IMR-90 (cell line): ENCODE data around the gene SLC29A2. TPM values are rescaled to one million over a fixed set of nuclear protein-coding genes. Genes with fewer than 3 reads are reported as not detected.

Experiments
- ATAC-seq: fragments of 200-7000 bp; cut with Tn5 transposase; 2 replicates; pipeline ENCODE4 v1.9.1; 2020; ENCODE audit warnings: low read depth, mild to moderate bottlenecking, moderate library complexity
- BruUV-seq: library from RNA; stranded (reverse); fragments of 400-500 nt; replicated peaks from 2 replicates; lab custom pipeline; 2021; lab: Mats Ljungman, UMichigan
- CTCF ChIA-PET: fragments of 300-600 bp; formaldehyde crosslinking; extraction: SDS; loops from one replicate; lab custom pipeline; 2021; ENCODE audit warnings: antibody characterized with exemption; lab: Yijun Ruan, JAX
- POLR2A ChIA-PET: fragments of 300-600 bp; sonication (Branson Sonifier 250); formaldehyde crosslinking; loops from one replicate; lab custom pipeline; 2022; ENCODE audit warnings: antibody characterized with exemption; ENCODE audit not compliant: unreplicated experiment; lab: Charles Lee
- DNase-seq: peaks from one replicate; pipeline ENCODE4 v3.0.0; 2013
- H2AFZ ChIP-seq: replicated peaks from 2 replicates; pipeline ENCODE3; 2013; ENCODE audit warnings: low read length, mild to moderate bottlenecking; ENCODE audit not compliant: poor library complexity
- H2AK5ac ChIP-seq: 2 replicates; pipeline ENCODE4 v1.6.1; 2013; ENCODE audit warnings: low read depth, low read length, inconsistent platforms
- H2AK9ac ChIP-seq: replicated peaks from 2 replicates; pipeline ENCODE3; 2013; ENCODE audit warnings: mild to moderate bottlenecking, low read depth, low read length, moderate library complexity; ENCODE audit not compliant: poor library complexity
- H2BK120ac ChIP-seq: 2 replicates; pipeline ENCODE4 v1.6.1; 2013; ENCODE audit warnings: low read depth, low read length, inconsistent platforms
- H2BK15ac ChIP-seq: 3 replicates; pipeline ENCODE4 v1.6.1; 2013; ENCODE audit warnings: low read depth, low read length, inconsistent platforms
- H2BK20ac ChIP-seq: 2 replicates; pipeline ENCODE4 v1.6.1; 2013; ENCODE audit warnings: low read depth, mild to moderate bottlenecking, inconsistent platforms, low read length, moderate library complexity
- H2BK5ac ChIP-seq: 2 replicates; pipeline ENCODE4 v1.6.1; 2013; ENCODE audit warnings: mild to moderate bottlenecking, low read depth, low read length, inconsistent platforms; ENCODE audit not compliant: poor library complexity, severe bottlenecking
- H3K14ac ChIP-seq: replicated peaks from 2 replicates; pipeline ENCODE4 v1.6.1; 2013; ENCODE audit warnings: low read depth, low read length, inconsistent platforms
- H3K18ac ChIP-seq: 2 replicates; pipeline ENCODE4 v1.6.1; 2013; ENCODE audit warnings: low read depth, low read length, control low read depth
- H3K23ac ChIP-seq: 2 replicates; pipeline ENCODE4 v1.6.1; 2013; ENCODE audit warnings: low read depth, low read length, inconsistent platforms
- H3K27ac ChIP-seq: 2 replicates; pipeline ENCODE4 v1.5.1; 2013; ENCODE audit warnings: mild to moderate bottlenecking, control low read depth, low read length; ENCODE audit not compliant: insufficient read depth
- H3K27me3 ChIP-seq: 2 replicates; pipeline ENCODE4 v1.6.1; 2013; ENCODE audit warnings: low read length; ENCODE audit not compliant: control insufficient read depth, insufficient read depth
- H3K36me3 ChIP-seq: 2 replicates; pipeline ENCODE4 v1.6.1; 2013; ENCODE audit warnings: low read length, mixed read lengths; ENCODE audit not compliant: control insufficient read depth, insufficient read depth
- H3K4ac ChIP-seq: 2 replicates; pipeline ENCODE4 v1.6.1; 2013; ENCODE audit warnings: low read depth, low read length, inconsistent platforms
- H3K4me1 ChIP-seq: 2 replicates; pipeline ENCODE4 v1.6.1; 2013; ENCODE audit warnings: low read length, mixed read lengths; ENCODE audit not compliant: control insufficient read depth, insufficient read depth
- H3K4me2 ChIP-seq: 2 replicates; pipeline ENCODE4 v1.6.1; 2013; ENCODE audit warnings: low read depth, mild to moderate bottlenecking, control low read depth, low read length, moderate library complexity
- H3K4me3 ChIP-seq: 2 replicates; pipeline ENCODE4 v1.5.1; 2013; ENCODE audit warnings: low read depth, mild to moderate bottlenecking, control low read depth, low read length, moderate library complexity; ENCODE audit not compliant: insufficient read depth
- H3K56ac ChIP-seq: 2 replicates; pipeline ENCODE4 v1.6.1; 2013; ENCODE audit warnings: low read length, inconsistent platforms; ENCODE audit not compliant: insufficient read depth; ENCODE audit errors: extremely low read depth
- H3K79me1 ChIP-seq, 2 experiments: 2 replicates each; pipeline ENCODE4 v1.6.1; 2013; ENCODE audit warnings: low read length in 2 of 2, inconsistent platforms in 1 of 2, low read depth in 1 of 2
- H3K9ac ChIP-seq: 2 replicates; pipeline ENCODE4 v1.6.1; 2013; ENCODE audit warnings: low read depth, low read length, control low read depth
- H3K9me1 ChIP-seq: 2 replicates; pipeline ENCODE4 v1.6.1; 2013; ENCODE audit warnings: low read length, inconsistent platforms; ENCODE audit not compliant: insufficient read depth
- H3K9me3 ChIP-seq: 2 replicates; pipeline ENCODE4 v1.6.1; 2013; ENCODE audit warnings: low read length; ENCODE audit not compliant: control insufficient read depth, insufficient read depth
- H4K20me1 ChIP-seq: 2 replicates; pipeline ENCODE4 v1.6.1; 2013; ENCODE audit warnings: low read length, inconsistent platforms; ENCODE audit not compliant: insufficient read depth
- H4K5ac ChIP-seq: 2 replicates; pipeline ENCODE4 v1.6.1; 2013; ENCODE audit warnings: mild to moderate bottlenecking, low read depth, low read length, control low read depth
- H4K8ac ChIP-seq, 2 experiments: 2 replicates each; pipeline ENCODE4 v1.6.1; 2013; ENCODE audit warnings: low read depth in 2 of 2, low read length in 2 of 2, control low read depth in 1 of 2, inconsistent platforms in 1 of 2
- H4K91ac ChIP-seq: 2 replicates; pipeline ENCODE4 v1.6.1; 2013; ENCODE audit warnings: low read depth, low read length, inconsistent platforms; ENCODE audit not compliant: insufficient read depth
- BHLHE40 ChIP-seq: fragments of 150-350 bp; IDR thresholded peaks from 2 replicates; pipeline ENCODE4 v1.6.1; 2016; ENCODE audit warnings: mild to moderate bottlenecking, low read depth, low read length
- CEBPB ChIP-seq: IDR thresholded peaks from 2 replicates; pipeline ENCODE4 v1.6.1; 2012; ENCODE audit warnings: low read depth, low read length, improper control_type of control experiment
- CHD1 ChIP-seq: IDR thresholded peaks from 2 replicates; pipeline ENCODE4 v1.6.1; 2012; ENCODE audit warnings: low read depth, low read length, improper control_type of control experiment
- CTCF ChIP-seq: conservative IDR thresholded peaks from 2 replicates; pipeline ENCODE4 v1.5.1; 2012; ENCODE audit warnings: mild to moderate bottlenecking, low read depth, low read length, improper control_type of control experiment
- ELK1 ChIP-seq: fragments of 150-350 bp; IDR thresholded peaks from 2 replicates; pipeline ENCODE4 v1.6.1; 2016; ENCODE audit warnings: low read depth, mild to moderate bottlenecking, low read length, moderate library complexity, borderline replicate concordance
- FOS ChIP-seq: fragments of 150-350 bp; IDR thresholded peaks from 2 replicates; pipeline ENCODE4 v1.6.1; 2016; ENCODE audit warnings: low read depth, low read length
- MAFK ChIP-seq: IDR thresholded peaks from 2 replicates; pipeline ENCODE4 v1.6.1; 2012; ENCODE audit warnings: low read depth, low read length, improper control_type of control experiment
- MAZ ChIP-seq: IDR thresholded peaks from 2 replicates; pipeline ENCODE4 v1.6.1; 2012; ENCODE audit warnings: low read depth, mild to moderate bottlenecking, low read length, improper control_type of control experiment, moderate library complexity, borderline replicate concordance
- MXI1 ChIP-seq: IDR thresholded peaks from 2 replicates; pipeline ENCODE4 v1.6.1; 2012; ENCODE audit warnings: low read depth, mild to moderate bottlenecking, low read length, moderate library complexity, borderline replicate concordance
- NFE2L2 ChIP-seq: fragments of 150-350 bp; IDR thresholded peaks from 2 replicates; pipeline ENCODE4 v1.6.1; 2016; ENCODE audit warnings: low read depth, mild to moderate bottlenecking, low read length
- POLR2A ChIP-seq: IDR thresholded peaks from 2 replicates; pipeline ENCODE4 v1.6.1; 2012; ENCODE audit warnings: mild to moderate bottlenecking, low read depth, low read length
- RAD21 ChIP-seq: IDR thresholded peaks from 2 replicates; pipeline ENCODE4 v1.6.1; 2012; ENCODE audit warnings: low read length, improper control_type of control experiment
- RCOR1 ChIP-seq: IDR thresholded peaks from 2 replicates; pipeline ENCODE4 v1.6.1; 2012; ENCODE audit warnings: mild to moderate bottlenecking, low read length, improper control_type of control experiment; ENCODE audit not compliant: insufficient replicate concordance
- RFX5 ChIP-seq: IDR thresholded peaks from 2 replicates; pipeline ENCODE4 v1.8.0; 2012; ENCODE audit warnings: low read depth, mild to moderate bottlenecking, low read length, moderate library complexity
- SMC3 ChIP-seq: fragments of 150-350 bp; IDR thresholded peaks from 2 replicates; pipeline ENCODE4 v1.6.1; 2016; ENCODE audit warnings: low read depth, mild to moderate bottlenecking, antibody characterized with exemption, low read length, moderate library complexity
- USF2 ChIP-seq: fragments of 150-350 bp; IDR thresholded peaks from 2 replicates; pipeline ENCODE4 v1.6.1; 2017; ENCODE audit warnings: mild to moderate bottlenecking, antibody characterized with exemption, low read length, low read depth
- WGBS, 2 experiments: methylation state at CpG; one replicate each; pipeline versions ENCODE4 v1.1.5 to v1.1.7; 2013; ENCODE audit warnings: missing lambda C conversion rate in 2 of 2; ENCODE audit not compliant: insufficient read length in 1 of 2; ENCODE audit errors: extremely low coverage in 2 of 2; 5-methylcytosine and 5-hydroxymethylcytosine counted together
- dilution Hi-C: fragments of 300-500 bp; cut with HindIII; formaldehyde crosslinking; loops from one replicate; pipeline ENCODE4 v1.14.3; 2018; ENCODE audit warnings: low sequenced_read_pairs; ENCODE audit not compliant: unreplicated experiment
- in situ Hi-C: fragments of 300-500 bp; cut with MboI; formaldehyde crosslinking; loops from 3 replicates; pipeline ENCODE4 v1.14.3; 2019; ENCODE audit warnings: low sequenced_read_pairs, inconsistent platforms, mixed read lengths
- intact Hi-C: fragments of 100-400 bp; cut with micrococcal nuclease; formaldehyde crosslinking; loops from 2 replicates; pipeline ENCODE4 v1.10.0; 2022
- polyA plus RNA-seq, 3 experiments: library from polyadenylated mRNA; depleted of rRNA; stranded (reverse); fragments of >200 nt; gene quantifications; 2 replicates each; pipeline ENCODE4 v1.2.3, GENCODE V29; 2012; ENCODE audit warnings: low replicate concordance in 1 of 3
- total RNA-seq: library from RNA; depleted of rRNA; stranded (reverse); fragments of >200 nt; gene quantifications from 2 replicates; pipeline ENCODE4 v1.2.3, GENCODE V29; 2012

SLC29A2 gene
- total and polyA plus RNA-seq, 2 of the 4 experiments (the other 2 are of a cell fraction) = under 0.01 to 1.2 TPM

GRCh38 chr11:66315498-66315885 lies 56.1 kb downstream of the SLC29A2 start:
- peaks cover 39% of the 10 kb centered on the region for H4K20me1 ChIP-seq
- H3K9me1 ChIP-seq = peaks cover 11% of the 10 kb centered on the region
- peak overlapping the region; percentile 81 for H2AFZ ChIP-seq
- dilution Hi-C loops = no loop called here
- H3K4me2 ChIP-seq = peak overlapping the region; percentile 85
- no peak overlapping the region; the same call in 1 of the 2 replicates for H4K91ac ChIP-seq
- peak overlapping the region; percentile 77 for H2BK5ac ChIP-seq
- no peak for DNase-seq
- H3K56ac ChIP-seq = peak overlapping the region; percentile 18; the same call in 1 of the 2 replicates
- ChIA-PET CTCF (no interaction called here), POLR2A (no interaction called here)
- H3K23ac ChIP-seq = peak overlapping the region; percentile 75
- no peaks in the 10 kb centered on the region for H3K36me3 ChIP-seq
- H4K5ac ChIP-seq = peak overlapping the region; percentile 0; the same call in 1 of the 2 replicates
- peaks cover 32% of the 10 kb centered on the region for H3K4me1 ChIP-seq
- no peak overlapping the region for H2BK20ac ChIP-seq
- peak overlapping the region; percentile 93 for H3K27ac ChIP-seq
- peak overlapping the region; percentile 47; the same call in 1 of the 2 replicates for H2BK120ac ChIP-seq
- peak overlapping the region; percentile 95 for H3K9ac ChIP-seq
- peak overlapping the region; percentile 81 for H3K4ac ChIP-seq
- no peak overlapping the region for H3K18ac ChIP-seq
- in situ Hi-C loops = no loop called here
- peak overlapping the region; percentile 1 to 59; a peak in 1 of 4 replicates for H4K8ac ChIP-seq
- no peaks in the 10 kb centered on the region for H3K9me3 ChIP-seq
- ATAC-seq = no peak
- TF ChIP-seq MAZ (no peak), USF2 (no peak; the same call in 1 of the 2 replicates), SMC3 (no peak), NFE2L2 (no peak), RAD21 (no peak), MAFK (no peak), RCOR1 (no peak), MXI1 (no peak), CHD1 (no peak), ELK1 (no peak), BHLHE40 (no peak), CTCF (no peak), POLR2A (no peak; the same call in 1 of the 2 replicates), CEBPB (no peak), RFX5 (no peak), FOS (no peak)
- intact Hi-C loops = no loop called here
- WGBS, 2 experiments = 46% methylated on average over 8 of the region's 14 CpGs; no CpG with 5 or more reads in 1 of the 2 experiments
- H3K4me3 ChIP-seq = peak overlapping the region; percentile 72
- H3K14ac ChIP-seq = peak overlapping the region; percentile 94
- H2BK15ac ChIP-seq = no peak overlapping the region
- no peaks in the 10 kb centered on the region for H3K27me3 ChIP-seq
- peak overlapping the region; percentile 77 for H2AK5ac ChIP-seq
- no TSS peak for BruUV-seq
- H2AK9ac ChIP-seq = peak overlapping the region; percentile 93
- peaks cover 0 to 42% of the 10 kb centered on the region in 2 experiments; a peak in 2 of 4 replicates for H3K79me1 ChIP-seq
